Pancreas (tissue), 10 donors: ENCODE data around the gene NR6A1. TPM values are rescaled to one million over a fixed set of nuclear protein-coding genes. Genes with fewer than 3 reads are reported as not detected.

ENCODE experiments used
- ATAC-seq, 4 donors: fragments of 200-7000 bp; cut with Tn5 transposase; one replicate each; pipeline versions ENCODE4 v1.8.0 to v1.9.1; 2020; ENCODE audit warnings: mild to moderate bottlenecking in 4 of 4, moderate library complexity in 4 of 4
- DNase-seq, 6 donors: peaks; one replicate each; pipeline ENCODE4 v3.0.0-alpha.2; 2020
- FAIRE-seq: peaks from 2 replicates; lab custom pipeline; 2012; peaks lifted over from hg19 to GRCh38; lab: Jason Lieb, UNC
- H3K27ac ChIP-seq, 4 donors: fragments of 200-600 bp; sonication (generic); 1 replicate in 3 of 4; 2 replicates in 1 of 4; pipeline versions ENCODE4 v1.5.0 to v1.8.0; 2020
- H3K27me3 ChIP-seq, 4 donors: fragments of 200-600 bp; one replicate each; pipeline ENCODE4 v1.8.0; 2021
- H3K36me3 ChIP-seq, 3 donors: fragments of 200-600 bp; sonication (generic) in 1 of 3; one replicate each; pipeline versions ENCODE4 v1.5.0 to v1.8.0; 2020 to 2021
- H3K4me1 ChIP-seq, 3 donors: fragments of 200-600 bp; one replicate each; pipeline ENCODE4 v1.8.0; 2021
- H3K4me3 ChIP-seq, 4 donors: fragments of 200-600 bp; sonication (generic) in 2 of 4; one replicate each; pipeline versions ENCODE4 v1.5.0 to v1.8.0; 2020 to 2021
- H3K9me3 ChIP-seq, 4 donors: fragments of 200-600 bp; one replicate each; pipeline ENCODE4 v1.8.0; 2021
- CTCF ChIP-seq, 4 donors: fragments of 200-600 bp; sonication (generic) in 3 of 4; IDR thresholded peaks; one replicate each; pipeline versions ENCODE4 v1.5.0 to v1.8.0; 2021; ENCODE audit warnings: antibody characterized with exemption in 4 of 4
- WGBS, 2 donors: extraction: QIAGEN DNeasy Blood & Tissue Kit; methylation state at CpG; one replicate each; pipeline ENCODE4 v1.1.7; 2013; 5-methylcytosine and 5-hydroxymethylcytosine counted together
- intact Hi-C, 3 donors: fragments of 100-400 bp; cut with DNase I; formaldehyde crosslinking; loops; one replicate each; pipeline versions ENCODE4 v1.11.1 to v1.14.2; 2022
- polyA plus RNA-seq, 2 donors: library from polyadenylated mRNA; stranded (reverse); fragments of 200-250 nt; gene quantifications; one replicate each; pipeline ENCODE4 v1.2.3, GENCODE V29; 2013
- total RNA-seq, 6 donors: library from RNA; stranded (reverse); fragmentation: NEBNext Ultra II Directional in 4 of 6; extraction: Animal tissue kit (Norgen Biotek cat#: 25700) in 4 of 6; gene quantifications; one replicate each; pipeline versions ENCODE4 v1.2.1 to v1.2.4, GENCODE V29; 2021 to 2023
- donor health status: healthy with polysubstance abuse.
- donor health status: DM: no; HTN: no; CAD: no; lungs with moderate emphysema.
- donor health status: DM: no; HTN: no; CAD: no.
- donor health status: control.
- donor health status: control.
- donor health status: Bipolar disorder and iron deficiency.
- donor health status: DM: yes; HTN: yes; CAD: no.
- donor health status: DM: no; HTN: no; CAD: no.
- donor health status: DM: no; HTN: no; CAD: no.
- donor health status: DM: yes; HTN: yes; CAD: no.

Gene NR6A1
- total and polyA plus RNA-seq, 8 donors, result 2.1 to 3.9 (median 2.6) TPM

- H3K4me3 ChIP-seq, result no peak overlapping the region
- no peak overlapping the region for H3K27ac ChIP-seq
- ATAC-seq (no peak), FAIRE-seq (no peak), DNase-seq (no peak)
- intact Hi-C loops, result loop anchor here in 1 of 3 donors (10.0 kb wide), 1 partner anchor 65 kb away; the partner anchor contains the start of gene WDR38
- H3K36me3 ChIP-seq, result no peaks in the 10 kb centered on the region
- H3K27me3 ChIP-seq, result no peaks in the 10 kb centered on the region
- TF ChIP-seq CTCF (IDR thresholded peaks at IDR 0.05), result no peak
- WGBS, 2 donors, result 88 to 91% methylated on average over 2 of the region's 2 CpGs
- H3K4me1 ChIP-seq, result peaks cover 0 to 8% (median 6%) of the 10 kb centered on the region in 3 donors
- no peaks in the 10 kb centered on the region for H3K9me3 ChIP-seq
These were observed 18.4 kb upstream of the NR6A1 start for GRCh38 chr9:124789531-124789930.

GRCh38 chr9:124788542-124789217, 17.6 kb upstream of the NR6A1 start:
- FAIRE-seq (no peak), DNase-seq (peak in 1 of 6 donors; percentile 22), ATAC-seq (no peak)
- intact Hi-C loops, result loop anchor here in 1 of 3 donors (10.0 kb wide), 1 partner anchor 66 kb away; the partner anchor contains the start of gene WDR38
- no peak for TF ChIP-seq CTCF (IDR thresholded peaks at IDR 0.05)
- Histone ChIP-seq H3K36me3 (no peaks in the 10 kb centered on the region), H3K27ac (no peak overlapping the region), H3K4me3 (no peak overlapping the region), H3K4me1 (peaks cover 0 to 8% (median 6%) of the 10 kb centered on the region in 3 donors), H3K9me3 (no peaks in the 10 kb centered on the region), H3K27me3 (no peaks in the 10 kb centered on the region)
- 87 to 91% methylated on average over 3 of the region's 3 CpGs for WGBS, 2 donors

GRCh38 chr9:124786881-124787573, 15.9 kb upstream of the NR6A1 start:
- DNase-seq (peak in 2 of 6 donors; percentile 6 to 41), ATAC-seq (no peak), FAIRE-seq (no peak)
- no peaks in the 10 kb centered on the region for H3K36me3 ChIP-seq
- no peak overlapping the region for H3K4me3 ChIP-seq
- WGBS, 2 donors, result 94 to 98% methylated on average over 20 of the region's 20 CpGs
- no peaks in the 10 kb centered on the region for H3K4me1 ChIP-seq
- no peak for TF ChIP-seq CTCF (IDR thresholded peaks at IDR 0.05)
- H3K27me3 ChIP-seq, result no peaks in the 10 kb centered on the region
- H3K9me3 ChIP-seq, result no peaks in the 10 kb centered on the region
- H3K27ac ChIP-seq, result no peak overlapping the region
- intact Hi-C loops, result loop anchor here in 1 of 3 donors (10.0 kb wide), 1 partner anchor 68 kb away; the partner anchor contains the start of gene WDR38

- no peaks in the 10 kb centered on the region for H3K9me3 ChIP-seq
- H3K27ac ChIP-seq, result no peak overlapping the region
- ATAC-seq (no peak), FAIRE-seq (no peak), DNase-seq (no peak)
- H3K27me3 ChIP-seq, result no peaks in the 10 kb centered on the region
- WGBS, 2 donors, result 80 to 81% methylated on average over 2 of the region's 2 CpGs
- intact Hi-C loops, result loop anchor here in 1 of 3 donors (10.0 kb wide), 1 partner anchor 70 kb away; the partner anchor contains the start of gene WDR38
- TF ChIP-seq CTCF (IDR thresholded peaks at IDR 0.05), result no peak
- H3K36me3 ChIP-seq, result no peaks in the 10 kb centered on the region
- H3K4me1 ChIP-seq, result no peaks in the 10 kb centered on the region
- no peak overlapping the region for H3K4me3 ChIP-seq
These were observed 13.4 kb upstream of the NR6A1 start for GRCh38 chr9:124784509-124784908.
